Measurements from ENCODE around the gene RABGAP1L.
"Not testable (repeated sequence)": the region's sequence is repeated elsewhere in the genome, so short reads cannot be mapped to it uniquely, and the experiment has no call there.

The RABGAP1L gene

GRCh38 chr1:175042650-175043049 is 883.3 kb downstream of the RABGAP1L start:
- no peak overlapping the region for H3K27ac ChIP-seq (ENCODE audit: low read depth, low read length)
- H3K4me3 ChIP-seq (ENCODE audit: insufficient read depth, low read length, poor library complexity, severe bottlenecking) = no peak overlapping the region
- H3F3A ChIP-seq (ENCODE audit: insufficient read depth) = no peaks in the 10 kb centered on the region
- TF ChIP-seq CTCF (IDR thresholded peaks at IDR 0.05; ENCODE audit: insufficient read depth, low read length, poor library complexity, severe bottlenecking) (no peak), EZH2phosphoT487 (conservative IDR thresholded peaks at IDR 0.05; ENCODE audit: low read length) (no peak)
- no peaks in the 10 kb centered on the region for H3K9me2 ChIP-seq (replicated peaks; ENCODE audit: insufficient read depth, low read length)
- no peak overlapping the region for H3K4me2 ChIP-seq (ENCODE audit: low read depth, low read length, poor library complexity, severe bottlenecking)
- no peaks in the 10 kb centered on the region for H3K79me2 ChIP-seq (ENCODE audit: insufficient read depth, low read length)
- no peak overlapping the region for H2AFZ ChIP-seq (ENCODE audit: low read depth, low read length, severe bottlenecking)
- H3K9ac ChIP-seq (ENCODE audit: low read length) = no peak overlapping the region
- H3K9me3 ChIP-seq (ENCODE audit: insufficient read depth, low read length) = no peaks in the 10 kb centered on the region
- H4K20me1 ChIP-seq (ENCODE audit: low read depth, low read length) = no peaks in the 10 kb centered on the region
- no peaks in the 10 kb centered on the region for H3K27me3 ChIP-seq (ENCODE audit: low read length)
- H3K36me3 ChIP-seq (ENCODE audit: low read length) = no peaks in the 10 kb centered on the region

GRCh38 chr1:175043824-175044223 is 884.5 kb downstream of the RABGAP1L start:
- Histone ChIP-seq H2AFZ (ENCODE audit: low read depth, low read length, severe bottlenecking) (no peak overlapping the region), H3K9me3 (ENCODE audit: insufficient read depth, low read length) (no peaks in the 10 kb centered on the region)

GRCh38 chr1:175044591-175044990 is 885.3 kb downstream of the RABGAP1L start:
- H3K36me3 ChIP-seq (ENCODE audit: low read length); H3K4me2 ChIP-seq (ENCODE audit: low read depth, low read length, poor library complexity, severe bottlenecking); H3K9me3 ChIP-seq (ENCODE audit: insufficient read depth, low read length); H4K20me1 ChIP-seq (ENCODE audit: low read depth, low read length); H3K79me2 ChIP-seq (ENCODE audit: insufficient read depth, low read length); H3K9me2 ChIP-seq (replicated peaks; ENCODE audit: insufficient read depth, low read length); H3K27ac ChIP-seq (ENCODE audit: low read depth, low read length); H2AFZ ChIP-seq (ENCODE audit: low read depth, low read length, severe bottlenecking); H3K27me3 ChIP-seq (ENCODE audit: low read length); H3K4me3 ChIP-seq (ENCODE audit: insufficient read depth, low read length, poor library complexity, severe bottlenecking); H3K9ac ChIP-seq (ENCODE audit: low read length); H3F3A ChIP-seq (ENCODE audit: insufficient read depth): not testable (repeated sequence)

More at GRCh38 chr1:175043824-175044223, 884.5 kb downstream of the RABGAP1L start:
- Histone ChIP-seq H4K20me1 (ENCODE audit: low read depth, low read length) (no peaks in the 10 kb centered on the region), H3K27me3 (ENCODE audit: low read length) (no peaks in the 10 kb centered on the region), H3K27ac (ENCODE audit: low read depth, low read length) (no peak overlapping the region), H3F3A (ENCODE audit: insufficient read depth) (no peaks in the 10 kb centered on the region), H3K36me3 (ENCODE audit: low read length) (no peaks in the 10 kb centered on the region), H3K9me2 (replicated peaks; ENCODE audit: insufficient read depth, low read length) (no peaks in the 10 kb centered on the region), H3K4me3 (ENCODE audit: insufficient read depth, low read length, poor library complexity, severe bottlenecking) (no peak overlapping the region), H3K9ac (ENCODE audit: low read length) (no peak overlapping the region), H3K79me2 (ENCODE audit: insufficient read depth, low read length) (no peaks in the 10 kb centered on the region), H3K4me2 (ENCODE audit: low read depth, low read length, poor library complexity, severe bottlenecking) (no peak overlapping the region)
- TF ChIP-seq EZH2phosphoT487 (conservative IDR thresholded peaks at IDR 0.05; ENCODE audit: low read length) (no peak), CTCF (IDR thresholded peaks at IDR 0.05; ENCODE audit: insufficient read depth, low read length, poor library complexity, severe bottlenecking) (no peak)
